ENCODE measurements around the gene CAD.

The CAD gene

DNA sequence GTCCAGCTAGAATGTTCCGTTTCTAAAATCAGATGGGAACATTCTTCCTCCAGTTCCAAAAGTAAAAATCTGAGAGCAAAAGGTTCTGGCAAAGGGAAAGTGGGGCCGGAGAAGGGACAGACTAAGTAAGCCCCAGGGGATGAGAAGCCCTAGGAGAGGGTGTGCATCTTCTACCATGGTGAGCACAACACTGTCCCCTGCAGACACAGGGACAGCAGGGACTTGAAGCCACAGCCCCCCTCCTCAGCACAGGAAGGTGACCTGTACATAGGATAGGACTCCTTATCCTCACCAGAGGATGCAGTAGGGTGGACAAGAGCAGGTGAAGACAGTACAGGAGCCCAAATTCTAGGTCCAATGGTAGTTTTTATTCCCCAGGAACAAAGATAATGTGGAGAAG lies 17.9 kb upstream of the CAD start:
- TF ChIP-seq, protein P1, sequence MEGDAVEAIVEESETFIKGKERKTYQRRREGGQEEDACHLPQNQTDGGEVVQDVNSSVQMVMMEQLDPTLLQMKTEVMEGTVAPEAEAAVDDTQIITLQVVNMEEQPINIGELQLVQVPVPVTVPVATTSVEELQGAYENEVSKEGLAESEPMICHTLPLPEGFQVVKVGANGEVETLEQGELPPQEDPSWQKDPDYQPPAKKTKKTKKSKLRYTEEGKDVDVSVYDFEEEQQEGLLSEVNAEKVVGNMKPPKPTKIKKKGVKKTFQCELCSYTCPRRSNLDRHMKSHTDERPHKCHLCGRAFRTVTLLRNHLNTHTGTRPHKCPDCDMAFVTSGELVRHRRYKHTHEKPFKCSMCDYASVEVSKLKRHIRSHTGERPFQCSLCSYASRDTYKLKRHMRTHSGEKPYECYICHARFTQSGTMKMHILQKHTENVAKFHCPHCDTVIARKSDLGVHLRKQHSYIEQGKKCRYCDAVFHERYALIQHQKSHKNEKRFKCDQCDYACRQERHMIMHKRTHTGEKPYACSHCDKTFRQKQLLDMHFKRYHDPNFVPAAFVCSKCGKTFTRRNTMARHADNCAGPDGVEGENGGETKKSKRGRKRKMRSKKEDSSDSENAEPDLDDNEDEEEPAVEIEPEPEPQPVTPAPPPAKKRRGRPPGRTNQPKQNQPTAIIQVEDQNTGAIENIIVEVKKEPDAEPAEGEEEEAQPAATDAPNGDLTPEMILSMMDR (IDR thresholded peaks at IDR 0.05; ENCODE audit: control insufficient read depth, insufficient read depth, low read depth, low read length, missing control alignments): no peak
- no peak for DNase-seq (ENCODE audit: low read depth)
- no peak overlapping the region for H3K4me3 ChIP-seq (ENCODE audit: control insufficient read depth, low read depth, low read length)

DNA sequence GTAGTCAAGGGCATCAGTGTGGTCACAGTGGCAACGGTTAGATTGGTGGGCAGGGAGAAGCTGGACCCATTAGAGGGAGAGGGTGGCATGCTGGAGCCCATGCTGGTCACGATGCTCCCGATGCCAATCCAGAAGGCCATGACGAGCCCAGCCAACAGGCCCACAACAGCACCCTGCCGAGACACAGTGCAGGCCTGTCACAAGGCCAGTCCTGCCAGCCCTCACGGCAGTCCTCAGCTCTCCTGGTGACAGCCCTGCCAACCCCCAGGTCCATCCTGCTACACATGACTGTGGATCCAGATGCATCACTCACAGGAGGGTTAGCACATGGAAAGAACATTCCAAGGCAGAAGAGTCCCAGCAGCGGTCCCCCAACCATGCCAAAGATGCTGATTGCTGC lies 15.5 kb upstream of the CAD start:
- TF ChIP-seq, protein P1 (IDR thresholded peaks at IDR 0.05; ENCODE audit: control insufficient read depth, insufficient read depth, low read depth, low read length, missing control alignments): no peak
- no peak overlapping the region for H3K4me3 ChIP-seq (ENCODE audit: control insufficient read depth, low read depth, low read length)
- no peak for DNase-seq (ENCODE audit: low read depth)

DNA sequence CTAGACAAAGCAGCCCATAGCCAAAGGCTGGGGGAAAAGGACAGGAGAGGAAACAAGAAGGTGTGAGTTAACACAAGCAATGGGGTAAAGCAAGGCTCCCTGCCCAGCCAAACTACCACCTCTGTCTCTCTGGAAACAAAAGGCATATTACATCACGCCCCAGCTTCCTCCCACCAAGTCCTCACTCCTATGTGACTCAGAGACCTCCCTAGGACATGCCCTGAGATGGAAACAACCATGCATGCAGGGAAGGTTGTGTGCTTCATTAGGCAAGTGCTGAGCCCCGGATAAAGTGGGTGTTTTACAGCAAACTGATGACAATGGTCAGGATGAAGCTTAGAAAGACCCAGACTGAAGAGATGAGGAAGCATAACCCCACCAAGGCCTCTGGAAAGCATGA lies 14.3 kb upstream of the CAD start:
- TF ChIP-seq, protein P1 (IDR thresholded peaks at IDR 0.05; ENCODE audit: control insufficient read depth, insufficient read depth, low read depth, low read length, missing control alignments): no peak
- no peak for DNase-seq (ENCODE audit: low read depth)
- H3K4me3 ChIP-seq (ENCODE audit: control insufficient read depth, low read depth, low read length): no peak overlapping the region

DNA sequence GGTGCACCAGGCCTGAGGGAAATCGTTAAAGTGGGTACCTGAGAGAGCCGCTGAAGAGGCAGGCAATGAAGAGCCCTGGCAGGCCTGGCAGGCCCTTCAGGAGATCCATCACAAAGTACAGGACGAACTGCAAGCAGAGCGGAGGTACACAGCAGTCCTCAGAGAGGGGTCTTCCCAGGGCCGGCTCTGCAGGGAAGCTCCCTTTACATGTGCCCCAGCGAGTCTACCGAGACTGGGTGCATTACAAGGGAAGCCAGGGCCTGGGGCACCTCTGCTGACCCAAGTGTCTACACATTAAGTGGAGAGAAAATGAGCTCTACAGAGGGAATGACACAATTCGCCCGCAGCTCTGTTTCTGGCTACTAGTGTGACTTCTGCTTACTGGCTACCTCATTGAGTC lies 13.4 kb upstream of the CAD start:
- TF ChIP-seq, protein P1 (IDR thresholded peaks at IDR 0.05; ENCODE audit: control insufficient read depth, insufficient read depth, low read depth, low read length, missing control alignments): no peak
- no peak overlapping the region for H3K4me3 ChIP-seq (ENCODE audit: control insufficient read depth, low read depth, low read length)
- no peak for DNase-seq (ENCODE audit: low read depth)

DNA sequence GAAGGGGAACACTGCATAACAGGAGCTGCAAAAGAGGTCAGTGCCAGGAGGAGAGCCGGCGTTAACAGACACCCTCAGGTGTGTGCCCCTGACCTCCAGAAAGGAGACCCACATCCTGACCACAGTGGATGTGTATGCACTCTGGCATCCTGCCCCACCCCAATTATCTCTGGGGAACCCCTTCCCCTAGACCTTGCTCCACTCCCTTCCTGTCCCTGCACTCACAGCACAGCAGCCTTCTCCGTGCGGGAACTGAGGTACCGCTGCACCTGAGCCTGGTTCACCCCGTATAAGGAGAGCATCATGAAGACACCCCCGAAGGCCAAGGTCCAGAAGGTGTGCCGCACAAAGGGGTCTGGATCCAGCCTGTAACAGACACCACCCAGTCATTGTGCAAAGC lies 12.6 kb upstream of the CAD start:
- TF ChIP-seq, protein P1 (IDR thresholded peaks at IDR 0.05; ENCODE audit: control insufficient read depth, insufficient read depth, low read depth, low read length, missing control alignments): no peak
- no peak overlapping the region for H3K4me3 ChIP-seq (ENCODE audit: control insufficient read depth, low read depth, low read length)
- no peak for DNase-seq (ENCODE audit: low read depth)

DNA sequence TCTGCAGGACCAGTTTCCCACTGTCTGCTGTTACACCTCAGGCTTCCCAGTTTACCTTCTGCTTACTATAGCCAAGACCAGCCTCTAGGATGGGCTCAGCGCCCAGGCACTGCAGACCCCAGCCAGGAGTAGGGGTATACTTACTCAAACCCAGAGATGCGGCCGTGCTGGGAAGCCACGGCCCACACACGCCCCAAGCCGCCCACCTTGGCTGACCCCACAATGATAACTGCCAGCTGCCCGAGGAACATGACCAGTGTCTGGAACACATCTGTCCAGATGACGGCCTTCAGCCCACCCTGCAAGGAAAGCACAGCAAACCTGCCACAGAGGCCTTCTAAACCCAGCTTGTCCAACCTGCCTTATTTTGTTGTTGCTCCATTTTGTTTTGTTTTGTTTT lies 12.0 kb upstream of the CAD start:
- TF ChIP-seq, protein P1 (IDR thresholded peaks at IDR 0.05; ENCODE audit: control insufficient read depth, insufficient read depth, low read depth, low read length, missing control alignments): no peak
- DNase-seq (ENCODE audit: low read depth): no peak

DNA sequence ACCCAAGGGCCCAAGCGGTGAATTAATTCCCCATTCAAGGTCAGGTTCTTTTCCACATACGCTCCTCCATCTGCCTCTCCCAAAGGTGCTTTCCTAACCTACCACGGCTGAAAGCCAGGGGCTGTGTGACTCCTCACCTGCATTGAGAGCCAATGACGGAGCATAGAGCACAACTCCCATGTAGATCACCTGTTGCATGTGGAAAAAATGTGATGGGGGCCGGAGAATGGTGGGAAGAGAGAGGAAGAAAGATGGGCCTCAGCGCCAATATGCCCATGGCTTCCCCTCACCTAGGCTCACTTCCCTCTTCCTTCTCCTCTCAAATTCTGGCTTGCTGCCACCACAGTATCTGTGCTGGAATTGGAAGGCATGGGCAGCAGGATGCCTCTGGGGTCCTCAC lies 10.8 kb upstream of the CAD start:
- no peak overlapping the region for H3K4me3 ChIP-seq (ENCODE audit: control insufficient read depth, low read depth, low read length)
- no peak for DNase-seq (ENCODE audit: low read depth)
- TF ChIP-seq, protein P1 (IDR thresholded peaks at IDR 0.05; ENCODE audit: control insufficient read depth, insufficient read depth, low read depth, low read length, missing control alignments): no peak

More for the DNA sequence above, 12.0 kb upstream of the CAD start:
- no peak overlapping the region for H3K4me3 ChIP-seq (ENCODE audit: control insufficient read depth, low read depth, low read length)
